Sigmoid colon (tissue), 7 donors: ENCODE data around the gene TOMM40. TPM values are rescaled to one million over a fixed set of nuclear protein-coding genes. Genes with fewer than 3 reads are reported as not detected.

ENCODE experiments used
- DNase-seq: peaks from one replicate; pipeline ENCODE4 v3.0.0-alpha.2; 2019
- H3K27ac ChIP-seq, 4 donors: fragments of 200-600 bp; sonication (generic); one replicate each; pipeline ENCODE4 v1.5.1; 2016 to 2019; ENCODE audit warnings: mild to moderate bottlenecking in 1 of 4
- H3K27me3 ChIP-seq, 3 donors: fragments of 200-600 bp; sonication (generic); one replicate each; pipeline ENCODE4 v1.5.1; 2019; ENCODE audit warnings: mild to moderate bottlenecking in 1 of 3
- H3K36me3 ChIP-seq, 4 donors: fragments of 200-600 bp; sonication (generic); one replicate each; pipeline ENCODE4 v1.5.1; 2016 to 2019
- H3K4me1 ChIP-seq, 4 donors: fragments of 200-600 bp; sonication (generic); one replicate each; pipeline ENCODE4 v1.5.1; 2017 to 2019
- H3K4me3 ChIP-seq, 4 donors: fragments of 200-600 bp; sonication (generic); one replicate each; pipeline ENCODE4 v1.5.1; 2017 to 2019; ENCODE audit warnings: mild to moderate bottlenecking in 2 of 4, moderate library complexity in 1 of 4
- H3K9me3 ChIP-seq, 4 donors: fragments of 200-600 bp in 3 of 4; sonication (generic) in 3 of 4; one replicate each; pipeline versions ENCODE4 v1.5.1 to v1.6.1; 2013 to 2019
- EP300 ChIP-seq, 4 donors: sonication (generic); formaldehyde crosslinking; IDR thresholded peaks; one replicate each; pipeline ENCODE4 v1.6.1; 2017; ENCODE audit warnings: antibody characterized with exemption in 4 of 4
- POLR2A ChIP-seq, 2 donors: fragments of 450-650 bp; IDR thresholded peaks; one replicate each; pipeline ENCODE4 v1.6.1; 2016; ENCODE audit warnings: antibody characterized with exemption in 2 of 2, mild to moderate bottlenecking in 2 of 2, moderate library complexity in 2 of 2
- POLR2AphosphoS5 ChIP-seq, 4 donors: sonication (generic); formaldehyde crosslinking; IDR thresholded peaks; one replicate each; pipeline ENCODE4 v1.6.1; 2017; ENCODE audit warnings: antibody characterized with exemption in 4 of 4
- WGBS, 2 donors: extraction: QIAGEN DNeasy Blood & Tissue Kit; methylation state at CpG; one replicate each; pipeline ENCODE4 v1.1.7; 2013; 5-methylcytosine and 5-hydroxymethylcytosine counted together
- intact Hi-C: fragments of 100-400 bp; cut with DNase I; formaldehyde crosslinking; loops from one replicate; pipeline ENCODE4 v1.15.1; 2023
- polyA plus RNA-seq, 3 donors: library from polyadenylated mRNA; stranded (reverse); fragments of 200-250 nt; gene quantifications; one replicate each; pipeline ENCODE4 v1.2.3, GENCODE V29; 2013
- total RNA-seq, 4 donors: library from RNA; depleted of rRNA; stranded (reverse); fragments of >200 nt; gene quantifications; one replicate each; pipeline ENCODE4 v1.1.0, GENCODE V29; 2016
- TF ChIP-seq, protein P1 (sequence below), 4 experiments: fragments of 450-650 bp in 3 of 4; fragments of 200-600 bp in 1 of 4; IDR thresholded peaks; one replicate each; pipeline ENCODE4 v1.5.1; 2016 to 2019; ENCODE audit warnings: antibody characterized with exemption in 4 of 4, mild to moderate bottlenecking in 3 of 4, moderate library complexity in 2 of 4
- donor health status: healthy with polysubstance abuse.
- donor health status: Bipolar disorder and iron deficiency.
- donor health status: healthy.

The TOMM40 gene
- total RNA-seq: 10 to 100 TPM; 21.6 to 40.2 (median 33.1) TPM
- polyA plus RNA-seq: 10 to 100 TPM; 32.4 to 76.8 (median 32.4) TPM

DNA sequence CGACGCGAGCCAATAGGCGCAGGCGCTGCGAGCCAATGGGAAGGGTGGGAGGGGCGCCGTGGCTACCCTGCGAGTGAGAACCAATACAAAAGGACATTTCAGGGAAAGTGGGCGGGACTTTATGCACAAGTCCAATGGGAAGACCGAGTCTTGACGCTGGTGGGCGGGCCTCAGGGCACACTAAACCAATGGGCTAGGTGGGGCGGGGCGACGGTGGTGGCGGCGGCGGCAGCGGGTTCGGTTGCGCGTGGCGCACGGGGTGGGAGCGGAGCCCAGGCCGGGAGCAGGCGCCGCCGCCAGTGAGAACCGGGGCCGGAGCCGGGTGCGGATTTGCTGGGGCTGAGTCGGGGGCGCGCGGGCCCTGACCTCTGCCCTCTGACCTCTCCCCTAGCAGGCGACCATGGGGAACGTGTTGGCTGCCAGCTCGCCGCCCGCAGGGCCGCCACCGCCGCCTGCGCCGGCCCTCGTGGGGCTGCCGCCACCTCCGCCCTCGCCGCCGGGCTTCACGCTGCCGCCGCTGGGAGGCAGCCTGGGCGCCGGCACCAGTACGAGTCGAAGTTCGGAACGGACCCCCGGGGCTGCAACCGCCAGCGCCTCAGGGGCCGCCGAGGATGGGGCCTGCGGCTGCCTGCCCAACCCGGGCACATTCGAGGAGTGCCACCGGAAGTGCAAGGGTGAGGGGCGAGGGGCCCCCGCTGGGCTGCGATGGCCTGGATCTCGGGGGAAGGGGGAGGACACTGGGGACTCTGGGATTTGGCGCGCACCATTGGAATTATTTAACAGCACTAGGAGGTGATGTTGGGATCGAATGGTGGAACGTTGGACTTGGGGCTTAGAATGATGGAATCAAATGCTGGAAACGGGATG is at the start of gene TOMM40:
Gene TOMM40 (plus strand): TSS at position 239 of the 867 bp plus-strand sequence. CDS start 162 bp downstream, at position 401.
- H3K36me3 ChIP-seq: peaks cover 30 to 64% (median 41%) of the 10 kb centered on the region in 4 donors
- peak in 2 of 4 donors; percentile 70 to 79 for TF ChIP-seq POLR2AphosphoS5 (IDR thresholded peaks at IDR 0.05)
- no peak for TF ChIP-seq POLR2A (IDR thresholded peaks at IDR 0.05)
- 0 to 1% methylated on average over 81 of the region's 81 CpGs for WGBS, 2 donors

DNA sequence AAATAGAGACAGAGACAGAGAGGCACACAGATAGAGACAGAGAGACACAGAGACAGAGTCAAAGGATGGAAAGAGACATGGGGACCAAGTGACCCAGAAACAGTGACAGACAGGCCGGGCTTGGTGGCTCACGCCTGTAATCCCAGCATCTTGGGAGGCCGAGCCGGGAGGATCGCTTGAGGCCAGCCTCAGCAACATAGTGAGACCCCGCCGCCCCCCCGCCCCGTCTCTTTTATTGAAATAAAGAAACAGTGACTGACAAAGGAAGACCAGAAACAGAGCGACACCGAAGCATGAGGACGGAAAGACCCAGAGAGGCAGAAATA is 45.8 kb upstream of the TOMM40 start:
- no peak for TF ChIP-seq POLR2A (IDR thresholded peaks at IDR 0.05)
- TF ChIP-seq, protein P1, sequence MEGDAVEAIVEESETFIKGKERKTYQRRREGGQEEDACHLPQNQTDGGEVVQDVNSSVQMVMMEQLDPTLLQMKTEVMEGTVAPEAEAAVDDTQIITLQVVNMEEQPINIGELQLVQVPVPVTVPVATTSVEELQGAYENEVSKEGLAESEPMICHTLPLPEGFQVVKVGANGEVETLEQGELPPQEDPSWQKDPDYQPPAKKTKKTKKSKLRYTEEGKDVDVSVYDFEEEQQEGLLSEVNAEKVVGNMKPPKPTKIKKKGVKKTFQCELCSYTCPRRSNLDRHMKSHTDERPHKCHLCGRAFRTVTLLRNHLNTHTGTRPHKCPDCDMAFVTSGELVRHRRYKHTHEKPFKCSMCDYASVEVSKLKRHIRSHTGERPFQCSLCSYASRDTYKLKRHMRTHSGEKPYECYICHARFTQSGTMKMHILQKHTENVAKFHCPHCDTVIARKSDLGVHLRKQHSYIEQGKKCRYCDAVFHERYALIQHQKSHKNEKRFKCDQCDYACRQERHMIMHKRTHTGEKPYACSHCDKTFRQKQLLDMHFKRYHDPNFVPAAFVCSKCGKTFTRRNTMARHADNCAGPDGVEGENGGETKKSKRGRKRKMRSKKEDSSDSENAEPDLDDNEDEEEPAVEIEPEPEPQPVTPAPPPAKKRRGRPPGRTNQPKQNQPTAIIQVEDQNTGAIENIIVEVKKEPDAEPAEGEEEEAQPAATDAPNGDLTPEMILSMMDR (IDR thresholded peaks at IDR 0.05): no peak
- TF ChIP-seq POLR2AphosphoS5 (IDR thresholded peaks at IDR 0.05): no peak
- no peak for TF ChIP-seq EP300 (IDR thresholded peaks at IDR 0.05)
- peak overlapping the region in 3 of 4 donors; percentile 83 to 99 (median 94) for H3K4me3 ChIP-seq
- DNase-seq: peak; percentile 79
- H3K27me3 ChIP-seq: no peaks in the 10 kb centered on the region
- 2 to 9% methylated on average over 12 of the region's 12 CpGs for WGBS, 2 donors
- H3K4me1 ChIP-seq: peaks cover 0 to 53% (median 36%) of the 10 kb centered on the region in 4 donors
- no peaks in the 10 kb centered on the region for H3K9me3 ChIP-seq
- H3K27ac ChIP-seq: peak overlapping the region; percentile 94 to 98 (median 96)
- intact Hi-C loops: loop anchor here (2.0 to 5.0 kb wide), 3 partner anchors 36 to 107 kb away; partner anchors contain the start of genes BCAM and BCL3
- no peaks in the 10 kb centered on the region for H3K36me3 ChIP-seq

More for the DNA sequence above, at the start of gene TOMM40:
- no peaks in the 10 kb centered on the region for H3K9me3 ChIP-seq
- peaks cover 0 to 26% (median 24%) of the 10 kb centered on the region in 4 donors for H3K4me1 ChIP-seq
- peak within 1 kb of the TSS; percentile 91 to 96 (median 94) for H3K27ac ChIP-seq
- peak; percentile 100 for DNase-seq
- H3K4me3 ChIP-seq: peak within 1 kb of the TSS; percentile 50 to 99 (median 94)
- intact Hi-C loops: loop anchor here (2.0 to 5.0 kb wide), 2 partner anchors 42 to 361 kb away; partner anchors contain the start of gene MARK4
- no peaks in the 10 kb centered on the region for H3K27me3 ChIP-seq

DNA sequence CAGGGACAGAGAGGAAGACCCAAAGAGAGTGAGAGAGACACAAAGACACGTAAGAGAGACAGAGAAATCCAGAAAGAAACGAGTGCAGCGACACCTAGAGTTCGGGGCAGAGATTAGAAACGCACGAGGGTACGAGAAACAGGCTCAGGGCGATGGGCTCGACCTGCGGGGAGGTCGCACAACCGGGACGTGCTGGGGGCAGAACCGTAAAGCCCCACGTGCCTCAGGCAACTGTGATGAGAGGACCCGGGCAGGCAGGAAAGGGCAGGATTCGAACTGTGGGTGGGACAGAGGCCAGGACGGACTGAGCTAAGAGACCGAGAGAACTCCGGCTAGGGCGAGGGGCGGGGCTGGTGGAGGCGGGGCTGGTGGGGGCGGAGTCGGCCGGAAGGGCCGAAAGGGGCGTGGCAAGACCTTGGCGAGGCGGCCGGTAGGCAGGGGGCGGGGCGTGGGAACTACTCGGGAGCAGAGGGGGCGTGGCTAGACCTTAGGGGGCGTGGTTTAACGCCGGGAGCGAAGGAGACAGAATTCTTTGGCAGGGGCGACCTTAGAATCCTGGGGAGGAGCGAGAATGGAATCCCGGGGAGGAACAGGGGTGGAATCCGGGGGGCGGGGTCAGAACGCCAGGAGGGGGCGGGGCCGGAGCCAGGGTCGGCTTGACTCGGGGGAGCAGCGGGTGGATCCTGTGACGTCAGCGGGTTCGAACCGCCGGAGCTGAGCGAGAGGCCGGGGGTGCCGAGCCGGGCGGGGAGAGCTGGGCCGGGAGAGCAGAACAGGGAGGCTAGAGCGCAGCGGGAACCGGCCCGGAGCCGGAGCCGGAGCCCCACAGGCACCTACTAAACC is 45.2 kb upstream of the TOMM40 start, which contains the start of gene NECTIN2:
Gene NECTIN2 (plus strand): TSS at position 686 of the 843 bp plus-strand sequence. CDS start 229 bp downstream, outside the sequence.
- intact Hi-C loops: loop anchor here (2.0 to 5.0 kb wide), 3 partner anchors 37 to 106 kb away; partner anchors contain the start of genes BCAM and BCL3
- Histone ChIP-seq H3K9me3 (no peaks in the 10 kb centered on the region), H3K36me3 (no peaks in the 10 kb centered on the region), H3K4me1 (peaks cover 0 to 58% (median 39%) of the 10 kb centered on the region in 4 donors), H3K27ac (peak within 1 kb of the TSS; percentile 94 to 98 (median 96)), H3K4me3 (peak within 1 kb of the TSS; percentile 83 to 100 (median 96)), H3K27me3 (no peaks in the 10 kb centered on the region)
- TF ChIP-seq, protein P1 (IDR thresholded peaks at IDR 0.05): peak; percentile 56 to 88 (median 82)
- TF ChIP-seq POLR2AphosphoS5 (IDR thresholded peaks at IDR 0.05) (peak; percentile 92 to 96 (median 94)), POLR2A (IDR thresholded peaks at IDR 0.05) (peak; percentile 83 to 88), EP300 (IDR thresholded peaks at IDR 0.05) (no peak)
- peak; percentile 100 for DNase-seq
- 1% methylated on average over 67 of the region's 67 CpGs for WGBS, 2 donors

DNA sequence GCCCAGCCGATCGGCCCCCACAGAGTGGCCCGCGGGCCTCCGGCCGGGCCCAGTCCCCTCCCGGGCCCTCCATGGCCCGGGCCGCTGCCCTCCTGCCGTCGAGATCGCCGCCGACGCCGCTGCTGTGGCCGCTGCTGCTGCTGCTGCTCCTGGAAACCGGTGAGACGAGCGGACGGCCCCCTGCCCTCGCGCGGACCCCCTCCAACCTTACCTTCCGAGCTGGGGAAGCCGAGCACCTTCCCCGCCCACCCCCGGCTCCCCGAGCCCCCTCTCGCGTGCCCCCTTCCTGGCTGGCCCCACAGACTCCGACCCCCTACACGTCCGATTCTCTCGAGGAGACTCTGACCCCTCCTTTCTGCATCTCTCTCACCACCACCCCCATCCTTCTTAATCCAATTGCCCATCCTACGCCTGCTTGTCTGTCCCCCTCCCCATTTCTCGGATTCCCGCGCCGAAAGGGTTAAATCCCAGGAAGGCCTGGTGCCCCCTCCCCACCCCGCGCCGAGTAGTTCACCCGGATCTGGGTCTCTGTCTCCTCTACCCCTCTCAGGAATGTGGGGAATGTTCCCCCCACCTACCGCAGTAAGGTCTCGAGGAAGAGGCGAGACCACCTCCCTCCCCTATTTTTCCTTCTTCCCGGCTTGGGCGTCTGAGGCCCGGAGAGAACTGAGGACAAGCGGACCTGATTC is 44.5 kb upstream of the TOMM40 start:
- peak overlapping the region; percentile 94 to 98 (median 96) for H3K27ac ChIP-seq
- H3K9me3 ChIP-seq: no peaks in the 10 kb centered on the region
- peaks cover 0 to 58% (median 39%) of the 10 kb centered on the region in 4 donors for H3K4me1 ChIP-seq
- intact Hi-C loops: loop anchor here (5.0 kb wide), 2 partner anchors 99 to 106 kb away; partner anchors contain the start of gene BCL3
- WGBS, 2 donors: 0 to 1% methylated on average over 51 of the region's 51 CpGs
- peaks cover 0 to 3% (median 0%) of the 10 kb centered on the region in 4 donors for H3K36me3 ChIP-seq
- peak overlapping the region; percentile 83 to 100 (median 96) for H3K4me3 ChIP-seq
- TF ChIP-seq, protein P1 (IDR thresholded peaks at IDR 0.05): no peak
- TF ChIP-seq POLR2A (IDR thresholded peaks at IDR 0.05) (no peak), EP300 (IDR thresholded peaks at IDR 0.05) (no peak), POLR2AphosphoS5 (IDR thresholded peaks at IDR 0.05) (no peak)
- H3K27me3 ChIP-seq: no peaks in the 10 kb centered on the region
- peak; percentile 80 for DNase-seq
